AG09319 (cell line): ENCODE data around the gene ITPRIPL1.

ENCODE experiments used
- DNase-seq: peaks from one replicate; pipeline ENCODE4 v3.0.0-alpha.2; 2010; ENCODE audit warnings: low read depth; ENCODE audit errors: extremely low read depth
- CTCF ChIP-seq: IDR thresholded peaks from 2 replicates; pipeline ENCODE4 v1.5.1; 2011; ENCODE audit warnings: low read depth, mild to moderate bottlenecking, inconsistent platforms, low read length, moderate library complexity

The ITPRIPL1 gene

GRCh38 chr2:96316999-96317398 is 8.1 kb upstream of the ITPRIPL1 start:
- no peak for TF ChIP-seq CTCF

GRCh38 chr2:96317584-96317997 is 7.5 kb upstream of the ITPRIPL1 start:
- no peak for DNase-seq
- TF ChIP-seq CTCF: no peak

More at GRCh38 chr2:96316999-96317398, 8.1 kb upstream of the ITPRIPL1 start:
- DNase-seq: no peak

GRCh38 chr2:96318723-96319122 is 6.4 kb upstream of the ITPRIPL1 start:
- DNase-seq: no peak

GRCh38 chr2:96319396-96319795 is 5.7 kb upstream of the ITPRIPL1 start:
- DNase-seq: no peak
- no peak for TF ChIP-seq CTCF

More at GRCh38 chr2:96318723-96319122, 6.4 kb upstream of the ITPRIPL1 start:
- no peak for TF ChIP-seq CTCF

- TF ChIP-seq CTCF: no peak
- no peak for DNase-seq
These were observed 4.8 kb upstream of the ITPRIPL1 start for GRCh38 chr2:96320326-96320725.

DNA sequence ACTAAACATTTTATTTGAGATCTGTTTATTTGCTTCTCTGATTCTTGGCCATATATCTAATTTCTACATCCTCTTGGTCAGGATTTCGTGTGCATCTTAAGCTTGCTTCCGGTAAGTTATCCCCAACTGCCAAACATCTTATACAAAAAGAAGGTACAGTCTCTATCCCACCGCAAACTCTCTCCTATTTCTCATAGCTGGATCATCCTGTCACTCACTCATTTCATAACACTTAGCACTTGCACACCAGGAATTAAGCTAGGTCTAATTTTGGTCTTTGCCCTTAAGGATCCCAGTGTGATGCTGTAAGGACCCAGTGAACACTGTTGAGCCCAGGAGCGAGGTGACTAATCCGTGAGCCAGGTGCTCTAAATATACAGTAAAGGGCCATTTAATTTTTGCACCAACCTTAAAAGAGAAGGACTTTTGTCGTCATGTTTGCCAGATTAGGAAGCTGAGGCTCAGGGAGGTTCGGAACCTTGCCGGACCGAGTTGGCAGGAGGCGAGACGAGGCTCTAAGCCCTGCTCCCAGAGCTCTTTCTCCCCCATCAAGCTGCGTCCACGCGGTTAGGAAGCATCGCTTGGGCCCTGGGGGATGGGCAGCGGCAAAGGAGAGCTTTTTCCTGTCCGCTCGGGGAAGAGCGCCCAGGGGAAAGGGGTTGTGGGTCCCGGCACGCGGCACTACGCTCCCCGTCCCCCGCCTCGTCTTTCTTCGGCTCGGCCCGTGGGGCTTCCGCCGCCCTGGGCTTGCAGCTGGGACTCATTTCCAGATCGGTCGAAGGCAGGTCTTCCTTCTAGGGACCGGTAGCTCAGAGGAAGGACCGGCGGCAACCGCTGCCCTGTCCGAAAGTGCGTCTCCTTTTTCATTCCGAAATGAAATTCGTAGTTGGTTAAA is 4.1 kb upstream of the ITPRIPL1 start:
- no peak for DNase-seq
- no peak for TF ChIP-seq CTCF

DNA sequence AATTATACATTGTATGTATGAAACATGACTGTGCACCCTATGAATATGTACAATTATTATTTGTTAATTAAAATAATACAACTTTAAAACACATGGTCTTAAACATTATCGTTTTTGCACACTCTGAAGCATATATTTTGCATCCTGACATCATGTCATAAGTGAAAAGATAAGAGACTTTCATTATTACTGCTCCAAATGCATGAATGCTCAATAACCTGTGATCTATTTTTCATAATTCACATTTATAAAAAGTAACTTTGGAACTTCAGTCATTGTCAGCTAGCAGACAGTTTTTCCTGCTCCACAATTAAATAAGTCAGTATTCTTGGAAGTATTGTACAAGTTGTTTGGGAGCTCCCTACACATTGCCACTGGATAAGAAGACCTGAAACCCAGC is 1.3 kb upstream of the ITPRIPL1 start:
- DNase-seq: no peak
- TF ChIP-seq CTCF: no peak
